Measurements from ENCODE around the gene NDEL1.

GRCh38 chr17:8413328-8413727, 22.4 kb upstream of the NDEL1 start:
- TF ChIP-seq CTCF (IDR thresholded peaks at IDR 0.05; ENCODE audit: low read length) (no peak), EZH2 (IDR thresholded peaks at IDR 0.05; ENCODE audit: borderline replicate concordance, low read length) (no peak)
